ENCODE results near the gene FNDC3B.

GRCh38 chr3:172292422-172292821 lies 253.0 kb downstream of the FNDC3B start:
- no peak for TF ChIP-seq WHSC1 (IDR thresholded peaks at IDR 0.05; ENCODE audit: low read length)
- no peak for TF ChIP-seq TRIM24 (IDR thresholded peaks at IDR 0.05)
- no peak for TF ChIP-seq MYC (IDR thresholded peaks at IDR 0.05; ENCODE audit: low read depth, low read length)
- TF ChIP-seq MYC (CRISPR knock-in tag; IDR thresholded peaks at IDR 0.05; ENCODE audit: borderline replicate concordance, low read depth) = no peak
- no peak for TF ChIP-seq NFRKB (IDR thresholded peaks at IDR 0.05; ENCODE audit: low read depth)
- TF ChIP-seq CTCF (IDR thresholded peaks at IDR 0.05 in 2 of 3, conservative IDR thresholded peaks at IDR 0.05 in 1 of 3; ENCODE audit: insufficient read depth in 2 of 3, low read depth in 1 of 3, low read length in 3 of 3) = no peak
- TF ChIP-seq MAX (CRISPR knock-in tag; IDR thresholded peaks at IDR 0.05) = no peak
